HepG2 (cell line): ENCODE data around the gene SLC16A3. TPM values are rescaled to one million over a fixed set of nuclear protein-coding genes. Genes with fewer than 3 reads are reported as not detected.

Experiments used
- ASH2L ChIP-seq: fragments of 300-600, 200-600 bp; sonication (generic); IDR thresholded peaks from 2 replicates; pipeline ENCODE4 v1.7.0; 2017; ENCODE audit warnings: low read depth, mild to moderate bottlenecking, moderate library complexity, mixed read lengths, low read length; ENCODE audit not compliant: insufficient read length
- PHF8 ChIP-seq: sonication (generic); formaldehyde crosslinking; IDR thresholded peaks from 2 replicates; pipeline ENCODE4 v1.5.0; 2020; ENCODE audit warnings: missing genetic modification reagents
- RCOR2 ChIP-seq: IDR thresholded peaks from 2 replicates; pipeline ENCODE4 v1.6.1; 2016; ENCODE audit warnings: missing biosample characterization, missing genetic modification reagents
- RFXANK ChIP-seq: IDR thresholded peaks from 2 replicates; pipeline ENCODE4 v1.6.1; 2016
- RFXAP ChIP-seq: sonication (generic); formaldehyde crosslinking; IDR thresholded peaks from 2 replicates; pipeline ENCODE4 v1.4.0; 2020; ENCODE audit warnings: missing genetic modification reagents, borderline replicate concordance
- SETDB1 ChIP-seq: sonication (generic); formaldehyde crosslinking; IDR thresholded peaks from 2 replicates; pipeline ENCODE4 v1.5.1; 2020; ENCODE audit warnings: missing genetic modification reagents, mild to moderate bottlenecking, borderline replicate concordance
- U2AF1 ChIP-seq: fragments of 200-400 bp; formaldehyde crosslinking; optimal IDR thresholded peaks from 2 replicates; pipeline ENCODE3; 2017; ENCODE audit warnings: mild to moderate bottlenecking, low read depth, low read length
- U2AF2 ChIP-seq: fragments of 200-400 bp; formaldehyde crosslinking; IDR thresholded peaks from 2 replicates; pipeline ENCODE4 v1.6.1; 2017; ENCODE audit warnings: low read depth, mild to moderate bottlenecking, low read length
- YEATS2 ChIP-seq: sonication (generic); formaldehyde crosslinking; IDR thresholded peaks from 2 replicates; pipeline ENCODE4 v1.4.0; 2020; ENCODE audit warnings: missing genetic modification reagents, borderline replicate concordance
- ZNF121 ChIP-seq: sonication (generic); formaldehyde crosslinking; IDR thresholded peaks from 2 replicates; pipeline ENCODE4 v1.5.0; 2020; ENCODE audit warnings: mild to moderate bottlenecking, missing genetic modification reagents
- ZNF496 ChIP-seq: sonication (generic); formaldehyde crosslinking; IDR thresholded peaks from 2 replicates; pipeline ENCODE4 v1.8.1; 2023; ENCODE audit warnings: mild to moderate bottlenecking, moderate library complexity, missing genetic modification reagents; ENCODE audit not compliant: insufficient replicate concordance
- ZNF546 ChIP-seq: sonication (generic); formaldehyde crosslinking; conservative IDR thresholded peaks from 2 replicates; pipeline ENCODE4 v1.8.1; 2023; ENCODE audit warnings: mild to moderate bottlenecking, missing genetic modification reagents
- ZNF614 ChIP-seq: IDR thresholded peaks from 2 replicates; pipeline ENCODE4 v1.6.1; 2018; ENCODE audit warnings: missing biosample characterization, missing genetic modification reagents, inconsistent platforms, borderline replicate concordance
- ZNF713 ChIP-seq: sonication (generic); formaldehyde crosslinking; IDR thresholded peaks from 2 replicates; pipeline ENCODE4 v1.4.0; 2020; ENCODE audit warnings: mild to moderate bottlenecking, missing genetic modification reagents
- polyA plus RNA-seq, 8 experiments: library from polyadenylated mRNA; depleted of rRNA in 3 of 8; stranded (reverse) in 7 of 8; unstranded in 1 of 8; fragments of >200 nt; fragmentation: Illumina TruSeq in 4 of 8; extraction: Trizol in 4 of 8; gene quantifications; 2 replicates each; pipeline versions ENCODE4 v1.2.1 to v1.2.3, GENCODE V29; 2011 to 2016; ENCODE audit warnings: low read depth in 4 of 8, missing spikeins in 1 of 8, mixed read lengths in 1 of 8; ENCODE audit not compliant: insufficient read depth in 1 of 8
- total RNA-seq, 5 experiments: library from RNA; depleted of rRNA; stranded (reverse); fragments of >200 nt; fragmentation: Illumina TruSeq; extraction: Trizol; gene quantifications; 2 replicates each; pipeline ENCODE4 v1.2.3, GENCODE V29; 2016; ENCODE audit warnings: low read depth in 1 of 5
- TF ChIP-seq, protein P1 (sequence below): sonication (generic); formaldehyde crosslinking; IDR thresholded peaks from 2 replicates; pipeline ENCODE4 v1.9.0; 2022; ENCODE audit warnings: missing genetic modification reagents, mild to moderate bottlenecking, borderline replicate concordance
- TF ChIP-seq, protein P2 (sequence below): fragments of 450-650 bp; IDR thresholded peaks from 2 replicates; pipeline ENCODE4 v1.6.1; 2017; ENCODE audit warnings: mild to moderate bottlenecking
- TF ChIP-seq, protein P3 (sequence below): sonication (generic); formaldehyde crosslinking; IDR thresholded peaks from 2 replicates; pipeline ENCODE4 v1.8.1; 2022; ENCODE audit warnings: mild to moderate bottlenecking, missing genetic modification reagents
- TF ChIP-seq, protein P4 (sequence below): sonication (generic); formaldehyde crosslinking; IDR thresholded peaks from 2 replicates; pipeline ENCODE4 v1.5.0; 2020; ENCODE audit warnings: missing genetic modification reagents, mild to moderate bottlenecking, borderline replicate concordance
- TF ChIP-seq, protein P5 (sequence below): sonication (generic); formaldehyde crosslinking; IDR thresholded peaks from 2 replicates; pipeline ENCODE4 v1.5.1; 2020; ENCODE audit warnings: missing genetic modification reagents, mild to moderate bottlenecking, borderline replicate concordance

SLC16A3 gene
- total and polyA plus RNA-seq, 2 of the 13 experiments (the other 11 are each of a cell fraction or from before 2014, with no cell fraction given): 242 to 349 TPM

DNA sequence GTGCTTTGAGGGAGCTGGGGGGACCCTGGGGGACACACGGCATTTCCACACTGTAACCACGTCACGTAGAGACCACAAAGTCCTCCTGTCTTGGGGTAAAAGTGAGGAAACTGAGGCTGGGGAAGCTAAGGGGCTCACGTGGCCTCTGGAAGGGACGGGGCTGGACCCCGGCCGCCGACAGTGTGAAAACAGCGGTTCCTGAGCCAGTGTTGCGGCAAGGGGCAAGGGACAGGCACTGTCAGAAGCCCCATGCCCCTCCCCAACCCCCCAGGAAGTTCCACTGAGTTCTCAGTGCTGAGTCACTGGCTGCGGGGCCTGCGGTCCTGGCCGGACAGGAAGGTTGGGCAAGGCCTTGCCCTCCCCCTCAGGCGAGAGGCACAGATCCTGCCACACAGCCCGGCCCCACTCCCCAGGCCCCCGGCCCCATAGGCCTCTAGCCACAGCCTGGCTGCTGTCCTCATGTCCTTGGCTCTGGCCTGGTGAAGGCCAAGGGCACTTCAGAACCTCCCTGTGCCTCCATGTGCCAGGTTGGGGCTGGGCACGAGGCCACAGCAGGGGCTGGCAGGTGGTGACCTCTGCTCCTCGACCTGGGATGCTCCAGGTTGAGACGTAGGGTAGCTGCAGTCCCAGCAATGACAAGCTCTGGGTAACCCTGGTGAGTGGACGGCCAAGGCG is 11.2 kb upstream of the SLC16A3 start (continued):
- TF ChIP-seq, protein P1, sequence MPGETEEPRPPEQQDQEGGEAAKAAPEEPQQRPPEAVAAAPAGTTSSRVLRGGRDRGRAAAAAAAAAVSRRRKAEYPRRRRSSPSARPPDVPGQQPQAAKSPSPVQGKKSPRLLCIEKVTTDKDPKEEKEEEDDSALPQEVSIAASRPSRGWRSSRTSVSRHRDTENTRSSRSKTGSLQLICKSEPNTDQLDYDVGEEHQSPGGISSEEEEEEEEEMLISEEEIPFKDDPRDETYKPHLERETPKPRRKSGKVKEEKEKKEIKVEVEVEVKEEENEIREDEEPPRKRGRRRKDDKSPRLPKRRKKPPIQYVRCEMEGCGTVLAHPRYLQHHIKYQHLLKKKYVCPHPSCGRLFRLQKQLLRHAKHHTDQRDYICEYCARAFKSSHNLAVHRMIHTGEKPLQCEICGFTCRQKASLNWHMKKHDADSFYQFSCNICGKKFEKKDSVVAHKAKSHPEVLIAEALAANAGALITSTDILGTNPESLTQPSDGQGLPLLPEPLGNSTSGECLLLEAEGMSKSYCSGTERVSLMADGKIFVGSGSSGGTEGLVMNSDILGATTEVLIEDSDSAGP (CRISPR knock-in tag): no peak; the same call in 1 of the 2 replicates
- TF ChIP-seq ZNF713 (CRISPR knock-in tag): no peak
- TF ChIP-seq RFXANK (CRISPR knock-in tag): no peak; the same call in 1 of the 2 replicates
- TF ChIP-seq U2AF2: no peak
- no peak for TF ChIP-seq ZNF496 (CRISPR knock-in tag)
- TF ChIP-seq, protein P2, sequence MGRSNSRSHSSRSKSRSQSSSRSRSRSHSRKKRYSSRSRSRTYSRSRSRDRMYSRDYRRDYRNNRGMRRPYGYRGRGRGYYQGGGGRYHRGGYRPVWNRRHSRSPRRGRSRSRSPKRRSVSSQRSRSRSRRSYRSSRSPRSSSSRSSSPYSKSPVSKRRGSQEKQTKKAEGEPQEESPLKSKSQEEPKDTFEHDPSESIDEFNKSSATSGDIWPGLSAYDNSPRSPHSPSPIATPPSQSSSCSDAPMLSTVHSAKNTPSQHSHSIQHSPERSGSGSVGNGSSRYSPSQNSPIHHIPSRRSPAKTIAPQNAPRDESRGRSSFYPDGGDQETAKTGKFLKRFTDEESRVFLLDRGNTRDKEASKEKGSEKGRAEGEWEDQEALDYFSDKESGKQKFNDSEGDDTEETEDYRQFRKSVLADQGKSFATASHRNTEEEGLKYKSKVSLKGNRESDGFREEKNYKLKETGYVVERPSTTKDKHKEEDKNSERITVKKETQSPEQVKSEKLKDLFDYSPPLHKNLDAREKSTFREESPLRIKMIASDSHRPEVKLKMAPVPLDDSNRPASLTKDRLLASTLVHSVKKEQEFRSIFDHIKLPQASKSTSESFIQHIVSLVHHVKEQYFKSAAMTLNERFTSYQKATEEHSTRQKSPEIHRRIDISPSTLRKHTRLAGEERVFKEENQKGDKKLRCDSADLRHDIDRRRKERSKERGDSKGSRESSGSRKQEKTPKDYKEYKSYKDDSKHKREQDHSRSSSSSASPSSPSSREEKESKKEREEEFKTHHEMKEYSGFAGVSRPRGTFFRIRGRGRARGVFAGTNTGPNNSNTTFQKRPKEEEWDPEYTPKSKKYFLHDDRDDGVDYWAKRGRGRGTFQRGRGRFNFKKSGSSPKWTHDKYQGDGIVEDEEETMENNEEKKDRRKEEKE: no peak
- TF ChIP-seq, protein P3, sequence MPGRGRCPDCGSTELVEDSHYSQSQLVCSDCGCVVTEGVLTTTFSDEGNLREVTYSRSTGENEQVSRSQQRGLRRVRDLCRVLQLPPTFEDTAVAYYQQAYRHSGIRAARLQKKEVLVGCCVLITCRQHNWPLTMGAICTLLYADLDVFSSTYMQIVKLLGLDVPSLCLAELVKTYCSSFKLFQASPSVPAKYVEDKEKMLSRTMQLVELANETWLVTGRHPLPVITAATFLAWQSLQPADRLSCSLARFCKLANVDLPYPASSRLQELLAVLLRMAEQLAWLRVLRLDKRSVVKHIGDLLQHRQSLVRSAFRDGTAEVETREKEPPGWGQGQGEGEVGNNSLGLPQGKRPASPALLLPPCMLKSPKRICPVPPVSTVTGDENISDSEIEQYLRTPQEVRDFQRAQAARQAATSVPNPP: no peak
- TF ChIP-seq ZNF546 (CRISPR knock-in tag): no peak
- TF ChIP-seq RFXAP (CRISPR knock-in tag): 0 out of 2 replicates have a peak, but pooled peaks have one; percentile 24
- peak; percentile 13; the same call in 1 of the 2 replicates for TF ChIP-seq PHF8
- no peak for TF ChIP-seq SETDB1 (CRISPR knock-in tag)
- no peak for TF ChIP-seq ZNF121 (CRISPR knock-in tag)
- TF ChIP-seq YEATS2 (CRISPR knock-in tag): peak; percentile 71; the same call in 1 of the 2 replicates
- TF ChIP-seq ZNF614 (CRISPR knock-in tag): peak; percentile 5; the same call in 1 of the 2 replicates
- no peak for TF ChIP-seq U2AF1
- TF ChIP-seq RCOR2 (CRISPR knock-in tag): no peak
- TF ChIP-seq, protein P4, sequence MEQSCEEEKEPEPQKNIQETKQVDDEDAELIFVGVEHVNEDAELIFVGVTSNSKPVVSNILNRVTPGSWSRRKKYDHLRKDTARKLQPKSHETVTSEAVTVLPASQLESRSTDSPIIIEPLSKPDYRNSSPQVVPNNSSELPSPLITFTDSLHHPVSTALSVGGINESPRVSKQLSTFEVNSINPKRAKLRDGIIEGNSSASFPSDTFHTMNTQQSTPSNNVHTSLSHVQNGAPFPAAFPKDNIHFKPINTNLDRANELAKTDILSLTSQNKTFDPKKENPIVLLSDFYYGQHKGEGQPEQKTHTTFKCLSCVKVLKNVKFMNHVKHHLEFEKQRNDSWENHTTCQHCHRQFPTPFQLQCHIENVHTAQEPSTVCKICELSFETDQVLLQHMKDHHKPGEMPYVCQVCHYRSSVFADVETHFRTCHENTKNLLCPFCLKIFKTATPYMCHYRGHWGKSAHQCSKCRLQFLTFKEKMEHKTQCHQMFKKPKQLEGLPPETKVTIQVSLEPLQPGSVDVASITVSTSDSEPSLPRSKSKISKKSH (CRISPR knock-in tag): no peak; the same call in 1 of the 2 replicates
- TF ChIP-seq, protein P5, sequence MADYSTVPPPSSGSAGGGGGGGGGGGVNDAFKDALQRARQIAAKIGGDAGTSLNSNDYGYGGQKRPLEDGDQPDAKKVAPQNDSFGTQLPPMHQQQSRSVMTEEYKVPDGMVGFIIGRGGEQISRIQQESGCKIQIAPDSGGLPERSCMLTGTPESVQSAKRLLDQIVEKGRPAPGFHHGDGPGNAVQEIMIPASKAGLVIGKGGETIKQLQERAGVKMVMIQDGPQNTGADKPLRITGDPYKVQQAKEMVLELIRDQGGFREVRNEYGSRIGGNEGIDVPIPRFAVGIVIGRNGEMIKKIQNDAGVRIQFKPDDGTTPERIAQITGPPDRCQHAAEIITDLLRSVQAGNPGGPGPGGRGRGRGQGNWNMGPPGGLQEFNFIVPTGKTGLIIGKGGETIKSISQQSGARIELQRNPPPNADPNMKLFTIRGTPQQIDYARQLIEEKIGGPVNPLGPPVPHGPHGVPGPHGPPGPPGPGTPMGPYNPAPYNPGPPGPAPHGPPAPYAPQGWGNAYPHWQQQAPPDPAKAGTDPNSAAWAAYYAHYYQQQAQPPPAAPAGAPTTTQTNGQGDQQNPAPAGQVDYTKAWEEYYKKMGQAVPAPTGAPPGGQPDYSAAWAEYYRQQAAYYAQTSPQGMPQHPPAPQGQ (CRISPR knock-in tag): no peak
- no peak for TF ChIP-seq ASH2L
